Measurements from ENCODE around the gene MARVELD2.

Gene MARVELD2

GRCh38 chr5:69493396-69494133, 78.6 kb downstream of the MARVELD2 start:
- DNase-seq: peak in 1 of 2 experiments; percentile 9

All from stimulated activated CD4-positive, alpha-beta T cell treated with anti-CD3 and anti-CD28 coated beads, Interleukin-4, amount 100 ng/mL, for 4 hours (primary cell).